ENCODE measurements around the gene JAG2.

Gene JAG2

DNA sequence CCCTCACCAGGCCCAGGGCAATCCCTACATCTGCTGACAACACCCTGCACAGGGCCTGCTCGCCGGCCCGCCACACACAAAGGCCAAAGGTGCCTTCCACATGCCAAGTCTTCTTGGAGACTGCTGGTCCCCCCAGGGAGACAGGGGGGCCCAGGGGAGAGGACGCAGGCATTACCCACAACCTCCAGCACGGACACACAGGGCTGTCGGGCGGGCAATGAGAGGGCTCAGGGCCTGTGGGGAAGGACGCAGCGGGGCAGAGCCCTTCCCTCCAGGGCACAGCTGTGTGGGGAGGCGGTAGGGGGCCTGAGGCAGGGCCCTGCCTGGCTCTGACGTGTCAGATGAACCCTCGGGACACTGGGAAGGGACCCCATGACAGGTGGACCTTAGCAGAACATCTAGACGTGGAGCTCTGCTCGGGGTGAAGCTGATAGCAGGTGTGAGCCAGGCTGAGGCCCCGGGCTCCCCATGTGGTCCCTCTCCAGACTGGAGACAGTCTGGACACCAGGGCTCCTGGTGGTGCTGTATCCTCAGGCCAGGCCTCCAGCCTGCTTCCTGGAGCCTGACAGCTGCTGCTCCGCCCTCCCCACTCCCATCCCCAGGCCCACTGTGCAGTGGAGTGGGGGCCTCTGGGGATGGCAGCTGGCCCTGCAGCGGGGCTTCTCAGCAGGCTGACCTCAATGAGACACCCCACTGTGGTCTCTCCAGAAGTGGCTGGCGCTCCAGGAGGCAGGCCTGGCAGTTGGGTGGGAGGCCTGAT, 44.1 kb upstream of the JAG2 start:
- H3K4me3 ChIP-seq (ENCODE audit: low read depth, low read length): no peak overlapping the region
- CTCF ChIA-PET: interaction anchor here (1.4 to 2.1 kb wide), 2 partner anchors 12 to 139 kb away, joined by 3 to 5 read pairs; no protein-coding TSS in a partner anchor
- TF ChIP-seq, protein P1, sequence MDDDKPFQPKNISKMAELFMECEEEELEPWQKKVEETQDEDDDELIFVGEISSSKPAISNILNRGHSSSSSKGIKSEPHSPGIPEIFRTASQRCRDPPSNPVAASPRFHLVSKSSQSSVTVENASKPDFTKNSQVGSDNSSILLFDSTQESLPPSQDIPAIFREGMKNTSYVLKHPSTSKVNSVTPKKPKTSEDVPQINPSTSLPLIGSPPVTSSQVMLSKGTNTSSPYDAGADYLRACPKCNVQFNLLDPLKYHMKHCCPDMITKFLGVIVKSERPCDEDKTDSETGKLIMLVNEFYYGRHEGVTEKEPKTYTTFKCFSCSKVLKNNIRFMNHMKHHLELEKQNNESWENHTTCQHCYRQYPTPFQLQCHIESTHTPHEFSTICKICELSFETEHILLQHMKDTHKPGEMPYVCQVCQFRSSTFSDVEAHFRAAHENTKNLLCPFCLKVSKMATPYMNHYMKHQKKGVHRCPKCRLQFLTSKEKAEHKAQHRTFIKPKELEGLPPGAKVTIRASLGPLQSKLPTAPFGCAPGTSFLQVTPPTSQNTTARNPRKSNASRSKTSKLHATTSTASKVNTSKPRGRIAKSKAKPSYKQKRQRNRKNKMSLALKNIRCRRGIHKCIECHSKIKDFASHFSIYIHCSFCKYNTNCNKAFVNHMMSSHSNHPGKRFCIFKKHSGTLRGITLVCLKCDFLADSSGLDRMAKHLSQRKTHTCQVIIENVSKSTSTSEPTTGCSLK (tag by site-specific recombination; IDR thresholded peaks at IDR 0.05): no peak
- TF ChIP-seq ZNF670 (tag by site-specific recombination; IDR thresholded peaks at IDR 0.05; ENCODE audit: low read depth) (no peak), ZNF169 (tag by site-specific recombination; IDR thresholded peaks at IDR 0.05) (no peak), GLIS2 (tag by site-specific recombination; IDR thresholded peaks at IDR 0.05) (peak; percentile 19), GLIS1 (tag by site-specific recombination; IDR thresholded peaks at IDR 0.05) (peak; percentile 77), ZNF555 (tag by site-specific recombination; conservative IDR thresholded peaks at IDR 0.05) (no peak), ZNF791 (tag by site-specific recombination; IDR thresholded peaks at IDR 0.05) (no peak), ZIC2 (tag by site-specific recombination; IDR thresholded peaks at IDR 0.05) (peak; percentile 100), ZNF624 (tag by site-specific recombination; IDR thresholded peaks at IDR 0.05) (no peak), ZNF132 (tag by site-specific recombination; IDR thresholded peaks at IDR 0.05; ENCODE audit: borderline replicate concordance) (no peak), REPIN1 (tag by site-specific recombination; IDR thresholded peaks at IDR 0.05; ENCODE audit: low read depth) (no peak), ZFP3 (tag by site-specific recombination; IDR thresholded peaks at IDR 0.05; ENCODE audit: low read depth) (no peak)
- TF ChIP-seq, protein P2, sequence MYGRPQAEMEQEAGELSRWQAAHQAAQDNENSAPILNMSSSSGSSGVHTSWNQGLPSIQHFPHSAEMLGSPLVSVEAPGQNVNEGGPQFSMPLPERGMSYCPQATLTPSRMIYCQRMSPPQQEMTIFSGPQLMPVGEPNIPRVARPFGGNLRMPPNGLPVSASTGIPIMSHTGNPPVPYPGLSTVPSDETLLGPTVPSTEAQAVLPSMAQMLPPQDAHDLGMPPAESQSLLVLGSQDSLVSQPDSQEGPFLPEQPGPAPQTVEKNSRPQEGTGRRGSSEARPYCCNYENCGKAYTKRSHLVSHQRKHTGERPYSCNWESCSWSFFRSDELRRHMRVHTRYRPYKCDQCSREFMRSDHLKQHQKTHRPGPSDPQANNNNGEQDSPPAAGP (tag by site-specific recombination; IDR thresholded peaks at IDR 0.05): no peak
- TF ChIP-seq, protein P3, sequence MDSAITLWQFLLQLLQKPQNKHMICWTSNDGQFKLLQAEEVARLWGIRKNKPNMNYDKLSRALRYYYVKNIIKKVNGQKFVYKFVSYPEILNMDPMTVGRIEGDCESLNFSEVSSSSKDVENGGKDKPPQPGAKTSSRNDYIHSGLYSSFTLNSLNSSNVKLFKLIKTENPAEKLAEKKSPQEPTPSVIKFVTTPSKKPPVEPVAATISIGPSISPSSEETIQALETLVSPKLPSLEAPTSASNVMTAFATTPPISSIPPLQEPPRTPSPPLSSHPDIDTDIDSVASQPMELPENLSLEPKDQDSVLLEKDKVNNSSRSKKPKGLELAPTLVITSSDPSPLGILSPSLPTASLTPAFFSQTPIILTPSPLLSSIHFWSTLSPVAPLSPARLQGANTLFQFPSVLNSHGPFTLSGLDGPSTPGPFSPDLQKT (IDR thresholded peaks at IDR 0.05; ENCODE audit: borderline replicate concordance, low read depth, low read length): no peak
- TF ChIP-seq, protein P4, sequence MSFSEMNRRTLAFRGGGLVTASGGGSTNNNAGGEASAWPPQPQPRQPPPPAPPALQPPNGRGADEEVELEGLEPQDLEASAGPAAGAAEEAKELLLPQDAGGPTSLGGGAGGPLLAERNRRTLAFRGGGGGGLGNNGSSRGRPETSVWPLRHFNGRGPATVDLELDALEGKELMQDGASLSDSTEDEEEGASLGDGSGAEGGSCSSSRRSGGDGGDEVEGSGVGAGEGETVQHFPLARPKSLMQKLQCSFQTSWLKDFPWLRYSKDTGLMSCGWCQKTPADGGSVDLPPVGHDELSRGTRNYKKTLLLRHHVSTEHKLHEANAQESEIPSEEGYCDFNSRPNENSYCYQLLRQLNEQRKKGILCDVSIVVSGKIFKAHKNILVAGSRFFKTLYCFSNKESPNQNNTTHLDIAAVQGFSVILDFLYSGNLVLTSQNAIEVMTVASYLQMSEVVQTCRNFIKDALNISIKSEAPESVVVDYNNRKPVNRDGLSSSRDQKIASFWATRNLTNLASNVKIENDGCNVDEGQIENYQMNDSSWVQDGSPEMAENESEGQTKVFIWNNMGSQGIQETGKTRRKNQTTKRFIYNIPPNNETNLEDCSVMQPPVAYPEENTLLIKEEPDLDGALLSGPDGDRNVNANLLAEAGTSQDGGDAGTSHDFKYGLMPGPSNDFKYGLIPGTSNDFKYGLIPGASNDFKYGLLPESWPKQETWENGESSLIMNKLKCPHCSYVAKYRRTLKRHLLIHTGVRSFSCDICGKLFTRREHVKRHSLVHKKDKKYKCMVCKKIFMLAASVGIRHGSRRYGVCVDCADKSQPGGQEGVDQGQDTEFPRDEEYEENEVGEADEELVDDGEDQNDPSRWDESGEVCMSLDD (tag by site-specific recombination; IDR thresholded peaks at IDR 0.05): no peak

DNA sequence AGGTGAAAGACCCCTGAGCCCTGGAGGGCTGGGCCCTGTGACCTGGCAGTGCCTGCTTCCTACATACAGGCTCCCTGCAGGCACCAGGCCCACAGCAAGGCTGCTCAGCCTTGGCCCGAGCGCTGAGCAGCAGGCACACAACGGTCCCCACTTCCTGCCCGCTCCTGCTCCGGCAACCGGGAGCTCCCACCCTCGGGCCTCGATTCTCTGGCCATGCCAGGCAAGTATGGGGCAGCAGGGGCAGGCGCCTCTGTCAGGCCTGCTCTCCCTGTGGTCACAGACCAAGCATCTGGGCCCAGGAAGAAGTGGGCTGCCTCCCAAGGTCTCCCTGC, 43.1 kb upstream of the JAG2 start:
- no peak overlapping the region for H3K27ac ChIP-seq (ENCODE audit: extremely low read depth, low read depth, low read length)
- no peaks in the 10 kb centered on the region for H3K4me1 ChIP-seq (ENCODE audit: control insufficient read depth, insufficient read depth, low read length)
- H3K9me3 ChIP-seq (ENCODE audit: control insufficient read depth, insufficient read depth, low read depth, low read length): no peaks in the 10 kb centered on the region
- H3K36me3 ChIP-seq (ENCODE audit: control insufficient read depth in 2 of 2, insufficient read depth in 1 of 2, low read length in 2 of 2): peaks cover 0 to 47% of the 10 kb centered on the region in 2 experiments; a peak in 1 of 3 replicates
- CTCF ChIA-PET: interaction anchor here (0.7 to 1.4 kb wide), 2 partner anchors 11 to 17 kb away, joined by 3 read pairs; no protein-coding TSS in a partner anchor
- H3K4me3 ChIP-seq (ENCODE audit: low read depth, low read length): no peak overlapping the region
- POLR2A ChIA-PET: no interaction called here
- TF ChIP-seq GLI2 (tag by site-specific recombination; IDR thresholded peaks at IDR 0.05; ENCODE audit: borderline replicate concordance, low read depth) (no peak), BCL11B (tag by site-specific recombination; IDR thresholded peaks at IDR 0.05; ENCODE audit: low read depth) (no peak), ZNF366 (tag by site-specific recombination; conservative IDR thresholded peaks at IDR 0.05) (no peak), BCL11A (tag by site-specific recombination; IDR thresholded peaks at IDR 0.05; ENCODE audit: low read depth) (no peak), ZNF677 (tag by site-specific recombination; IDR thresholded peaks at IDR 0.05) (no peak), EGR2 (tag by site-specific recombination; IDR thresholded peaks at IDR 0.05; ENCODE audit: low read depth) (no peak), ZNF341 (tag by site-specific recombination; IDR thresholded peaks at IDR 0.05; ENCODE audit: low read depth) (no peak), ZNF785 (tag by site-specific recombination; IDR thresholded peaks at IDR 0.05) (no peak), ZFP41 (tag by site-specific recombination; IDR thresholded peaks at IDR 0.05; ENCODE audit: borderline replicate concordance) (no peak), ZFP37 (tag by site-specific recombination; IDR thresholded peaks at IDR 0.05) (no peak), ZFP69B (tag by site-specific recombination; IDR thresholded peaks at IDR 0.05) (no peak), KLF16 (tag by site-specific recombination; IDR thresholded peaks at IDR 0.05) (no peak)

More for the DNA sequence above, 44.1 kb upstream of the JAG2 start:
- Histone ChIP-seq H3K9me3 (ENCODE audit: control insufficient read depth, insufficient read depth, low read depth, low read length) (no peaks in the 10 kb centered on the region), H3K36me3 (ENCODE audit: control insufficient read depth in 2 of 2, insufficient read depth in 1 of 2, low read length in 2 of 2) (peaks cover 0 to 57% of the 10 kb centered on the region in 2 experiments; a peak in 1 of 3 replicates), H3K4me1 (ENCODE audit: control insufficient read depth, insufficient read depth, low read length) (no peaks in the 10 kb centered on the region), H3K27ac (ENCODE audit: extremely low read depth, low read depth, low read length) (no peak overlapping the region)
- POLR2A ChIA-PET: no interaction called here
